Muscle layer of colon (tissue), 2 donors: ENCODE results near the gene MUC5B.
A peak's percentile ranks its signal among the peaks of the same experiment; 100 is the strongest.

ENCODE experiments used
- H3K27ac ChIP-seq: one replicate; pipeline ENCODE4 v1.7.0; 2013; ENCODE audit warnings: low read depth, mild to moderate bottlenecking, low read length, moderate library complexity
- H3K27me3 ChIP-seq, 2 donors: one replicate each; pipeline ENCODE4 v1.7.0; 2013; ENCODE audit warnings: low read length in 2 of 2, mild to moderate bottlenecking in 2 of 2; ENCODE audit not compliant: insufficient read depth in 2 of 2, control insufficient read depth in 1 of 2
- H3K36me3 ChIP-seq: one replicate; pipeline ENCODE4 v1.7.0; 2013; ENCODE audit warnings: mild to moderate bottlenecking, low read length; ENCODE audit not compliant: insufficient read depth
- H3K4me1 ChIP-seq: one replicate; pipeline ENCODE4 v1.7.0; 2013; ENCODE audit warnings: mild to moderate bottlenecking, low read length; ENCODE audit not compliant: insufficient read depth
- H3K4me3 ChIP-seq, 2 donors: one replicate each; pipeline ENCODE4 v1.7.0; 2013; ENCODE audit warnings: low read length in 2 of 2, low read depth in 1 of 2, mild to moderate bottlenecking in 1 of 2, moderate library complexity in 1 of 2
- H3K9ac ChIP-seq: one replicate; pipeline ENCODE4 v1.7.0; 2013; ENCODE audit warnings: low read length
- H3K9me3 ChIP-seq: one replicate; pipeline ENCODE4 v1.7.0; 2013; ENCODE audit warnings: mild to moderate bottlenecking, low read length
- donor health status: abdominal sarcoma.
- donor health status: Adenocarcinoma of cecum.

The MUC5B gene

DNA sequence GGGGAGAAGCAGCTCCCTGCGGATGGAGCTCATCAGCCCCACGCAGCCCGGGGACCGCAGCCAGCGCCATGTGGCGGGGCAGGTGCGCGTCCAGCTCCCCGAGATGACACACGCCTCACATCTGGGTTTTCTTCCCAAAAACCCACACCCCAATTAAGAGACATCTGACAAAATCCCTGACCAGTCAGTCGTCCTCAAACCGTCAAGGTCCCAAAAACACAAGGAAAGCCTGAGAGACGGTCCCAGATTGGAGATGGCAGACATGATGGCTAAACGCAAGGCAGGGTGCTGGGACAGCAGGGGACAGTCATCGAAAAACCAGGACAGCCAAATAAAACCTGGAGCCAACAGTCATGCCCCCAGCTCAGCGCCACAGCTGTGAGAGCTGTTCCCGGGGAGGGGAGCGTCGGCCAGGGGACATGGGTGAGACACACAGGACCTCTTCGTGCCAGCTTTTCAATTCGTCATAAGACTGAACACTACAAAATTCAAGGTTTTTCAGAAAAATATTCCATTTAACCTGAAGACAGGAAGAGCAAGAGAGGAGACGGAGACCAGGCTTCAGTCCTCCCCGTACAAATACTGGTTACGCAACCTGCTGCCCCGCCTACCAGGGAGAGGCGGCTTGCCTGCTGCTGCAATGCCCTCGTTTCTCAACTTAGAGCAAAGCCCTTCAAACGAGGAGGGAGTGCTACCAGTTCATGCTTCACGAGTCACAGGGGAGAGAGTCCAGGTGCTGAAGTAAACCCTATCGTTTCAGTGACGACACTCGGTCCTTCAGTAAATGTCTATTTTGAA lies 76.0 kb downstream of the MUC5B start:
- Histone ChIP-seq H3K27ac (no peak overlapping the region), H3K4me3 (no peak overlapping the region), H3K27me3 (no peaks in the 10 kb centered on the region), H3K36me3 (peaks cover 17% of the 10 kb centered on the region), H3K4me1 (peaks cover 34% of the 10 kb centered on the region), H3K9me3 (no peaks in the 10 kb centered on the region), H3K9ac (no peak overlapping the region)

- Histone ChIP-seq H3K27ac (no peak overlapping the region), H3K27me3 (no peaks in the 10 kb centered on the region), H3K9me3 (no peaks in the 10 kb centered on the region), H3K36me3 (peaks cover 16% of the 10 kb centered on the region), H3K9ac (no peak overlapping the region), H3K4me3 (peak overlapping the region in 1 of 2 donors; percentile 14), H3K4me1 (peaks cover 38% of the 10 kb centered on the region)
Observed at GRCh38 chr11:1299621-1300020, 76.8 kb downstream of the MUC5B start.

DNA sequence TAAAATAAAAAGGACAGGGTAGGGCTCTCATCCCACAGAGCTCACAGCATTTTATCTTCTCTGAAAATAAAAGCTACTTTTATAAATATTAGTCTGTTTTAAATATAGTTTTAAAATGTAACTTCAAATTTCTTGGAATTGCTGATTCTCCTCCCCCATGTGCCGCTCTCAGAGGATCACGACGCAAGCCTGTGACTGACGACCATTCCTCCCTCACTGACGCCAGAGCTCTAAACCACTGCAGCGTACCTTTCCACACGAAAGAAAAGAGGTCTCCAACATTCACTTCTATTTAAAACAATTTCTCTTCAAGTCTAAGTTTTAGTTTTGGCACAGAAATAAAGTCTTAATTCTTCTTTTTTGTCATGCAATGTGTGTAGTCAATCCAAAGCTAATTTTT lies 77.3 kb downstream of the MUC5B start:
- Histone ChIP-seq H3K4me3 (no peak overlapping the region), H3K27me3 (no peaks in the 10 kb centered on the region), H3K27ac (no peak overlapping the region), H3K36me3 (peaks cover 18% of the 10 kb centered on the region), H3K4me1 (peaks cover 38% of the 10 kb centered on the region), H3K9ac (no peak overlapping the region), H3K9me3 (no peaks in the 10 kb centered on the region)

DNA sequence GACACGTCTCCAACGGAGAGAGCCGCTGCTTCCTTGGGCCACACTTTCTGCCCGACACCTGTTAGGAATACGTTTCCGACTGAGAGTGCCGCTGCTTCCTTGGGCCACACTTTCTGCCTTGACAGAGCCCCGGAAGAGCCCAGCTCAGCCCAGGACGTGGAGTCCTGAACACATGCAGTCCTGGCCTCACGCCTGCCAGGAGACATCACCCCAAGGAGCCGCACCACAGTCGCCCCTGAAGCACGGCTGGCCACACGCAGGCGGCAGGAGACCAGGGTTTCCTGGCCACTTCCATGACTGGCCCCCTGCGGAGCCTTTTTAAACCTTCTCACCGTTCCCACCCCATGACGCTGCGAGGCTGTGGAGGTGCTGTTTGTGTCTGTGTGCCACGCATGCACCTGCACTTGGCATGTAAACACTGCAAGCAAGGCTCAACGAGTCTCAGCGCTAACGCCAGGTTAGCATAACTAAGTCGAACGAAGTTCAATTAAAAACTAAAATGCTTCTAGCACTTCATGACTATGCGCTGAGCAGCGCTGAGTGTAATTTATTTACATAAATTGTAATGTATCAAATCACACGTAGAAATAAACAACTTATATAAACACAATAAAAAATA lies 77.8 kb downstream of the MUC5B start:
- Histone ChIP-seq H3K4me1 (peaks cover 41% of the 10 kb centered on the region), H3K36me3 (peaks cover 20% of the 10 kb centered on the region), H3K4me3 (no peak overlapping the region)

DNA sequence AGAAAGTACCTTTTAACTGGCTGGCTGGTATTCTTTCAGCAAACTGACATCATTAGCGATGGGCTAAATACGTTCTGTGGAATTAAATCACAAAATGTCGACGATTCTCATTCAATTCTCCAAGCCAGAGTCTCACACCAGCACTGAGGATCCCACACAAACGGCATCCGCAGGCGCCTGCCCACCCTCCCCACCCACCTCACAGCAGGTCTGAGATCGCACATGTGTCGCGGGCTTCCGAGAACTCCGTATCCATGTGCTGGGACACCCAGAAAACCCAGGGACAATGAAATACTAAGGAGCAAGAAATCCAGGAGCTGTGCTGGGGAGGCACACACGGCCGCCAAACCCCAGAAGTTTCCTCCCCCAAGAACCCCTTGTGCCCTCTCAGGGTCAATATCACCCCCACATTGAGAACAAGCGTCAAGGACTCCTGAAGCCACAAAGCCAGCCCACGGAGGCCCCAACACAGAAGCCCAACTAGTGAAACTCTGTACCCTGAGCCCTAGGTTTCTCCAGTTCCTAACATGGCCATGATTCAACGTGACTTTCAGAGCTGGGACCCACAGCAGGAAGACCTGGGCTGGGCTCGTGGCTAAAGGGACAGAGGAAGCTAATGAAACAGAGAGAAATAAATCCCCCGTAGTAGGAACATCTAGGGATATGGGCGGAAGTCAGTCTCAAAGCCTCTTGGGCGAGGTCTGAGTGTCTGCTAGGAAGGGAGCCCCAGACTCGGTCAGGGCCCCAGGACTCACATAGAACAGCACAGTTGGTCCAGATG lies 78.5 kb downstream of the MUC5B start:
- Histone ChIP-seq H3K36me3 (peaks cover 16% of the 10 kb centered on the region), H3K27me3 (no peaks in the 10 kb centered on the region), H3K9me3 (no peaks in the 10 kb centered on the region), H3K9ac (no peak overlapping the region), H3K4me1 (peaks cover 45% of the 10 kb centered on the region), H3K27ac (no peak overlapping the region), H3K4me3 (no peak overlapping the region)

More for the DNA sequence above, 77.8 kb downstream of the MUC5B start:
- no peak overlapping the region for H3K9ac ChIP-seq
- H3K27ac ChIP-seq: no peak overlapping the region
- no peaks in the 10 kb centered on the region for H3K27me3 ChIP-seq
- no peaks in the 10 kb centered on the region for H3K9me3 ChIP-seq

DNA sequence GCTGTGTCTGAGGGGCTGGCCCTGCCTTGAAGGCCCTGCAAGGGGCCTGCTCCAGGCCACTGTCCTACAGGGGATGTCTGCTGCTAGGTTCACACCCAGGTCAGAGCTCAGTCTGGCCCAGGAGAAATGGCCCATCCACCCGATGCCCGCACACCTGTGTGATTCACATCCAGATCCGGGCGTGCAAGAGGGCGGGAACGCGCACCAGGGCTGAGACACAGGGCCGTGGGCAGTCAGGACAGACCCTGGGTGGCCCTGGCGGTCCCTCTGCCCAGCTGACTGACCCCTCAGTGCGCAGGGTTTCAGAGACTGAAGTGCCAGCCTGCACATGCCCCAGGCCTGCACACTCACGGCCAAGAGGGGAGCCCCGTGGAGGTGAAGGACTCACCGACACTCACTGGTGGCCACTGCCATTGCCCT lies 79.2 kb downstream of the MUC5B start:
- no peak overlapping the region for H3K4me3 ChIP-seq
- no peak overlapping the region for H3K9ac ChIP-seq
- peaks cover 16% of the 10 kb centered on the region for H3K36me3 ChIP-seq
- no peaks in the 10 kb centered on the region for H3K27me3 ChIP-seq
- peaks cover 52% of the 10 kb centered on the region for H3K4me1 ChIP-seq
- no peaks in the 10 kb centered on the region for H3K9me3 ChIP-seq
- no peak overlapping the region for H3K27ac ChIP-seq

DNA sequence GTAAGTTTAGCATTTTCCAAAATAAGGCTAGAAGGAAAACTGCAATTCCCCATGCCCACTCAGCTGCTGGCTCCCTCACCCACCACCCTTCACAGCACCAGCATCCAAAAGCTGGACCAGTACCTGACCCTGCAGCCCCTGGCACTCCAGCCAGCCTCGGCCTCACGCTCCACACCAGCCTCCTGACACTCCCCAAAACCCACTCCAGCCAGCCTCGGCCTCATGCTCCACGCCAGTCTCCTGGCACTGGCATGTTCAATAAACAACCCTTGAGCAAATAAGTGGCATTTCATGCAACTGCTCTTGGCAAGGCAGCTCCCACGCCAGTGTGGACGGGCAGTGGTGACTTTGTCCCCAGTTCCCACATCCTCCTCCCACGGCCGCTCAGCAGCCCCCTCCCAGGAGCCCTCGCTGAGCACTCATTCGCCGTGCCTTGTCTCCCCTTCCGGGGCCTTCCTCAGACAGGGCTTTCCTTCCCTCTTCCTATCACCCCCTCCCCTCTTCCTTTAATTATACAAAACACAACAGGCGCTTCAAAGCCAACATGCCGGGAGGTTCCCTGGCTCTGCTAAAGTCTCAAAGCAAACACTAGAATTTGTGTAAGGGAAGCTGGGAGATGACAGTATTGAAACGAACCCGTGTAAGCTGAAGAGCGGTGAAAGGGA lies 79.7 kb downstream of the MUC5B start:
- no peak overlapping the region for H3K9ac ChIP-seq
- H3K4me3 ChIP-seq: no peak overlapping the region
- H3K27ac ChIP-seq: no peak overlapping the region
- peaks cover 57% of the 10 kb centered on the region for H3K4me1 ChIP-seq
- H3K27me3 ChIP-seq: no peaks in the 10 kb centered on the region
- no peaks in the 10 kb centered on the region for H3K9me3 ChIP-seq
- H3K36me3 ChIP-seq: peaks cover 11% of the 10 kb centered on the region

GRCh38 chr11:1303126-1303821 lies 80.4 kb downstream of the MUC5B start:
- Histone ChIP-seq H3K9ac (no peak overlapping the region), H3K27me3 (no peaks in the 10 kb centered on the region), H3K4me3 (no peak overlapping the region), H3K4me1 (peaks cover 64% of the 10 kb centered on the region), H3K27ac (no peak overlapping the region), H3K36me3 (peaks cover 5% of the 10 kb centered on the region), H3K9me3 (no peaks in the 10 kb centered on the region)

GRCh38 chr11:1303973-1304372 lies 81.1 kb downstream of the MUC5B start:
- peak overlapping the region; percentile 55 for H3K27ac ChIP-seq
- peaks cover 5% of the 10 kb centered on the region for H3K36me3 ChIP-seq
- no peaks in the 10 kb centered on the region for H3K9me3 ChIP-seq
- H3K4me1 ChIP-seq: peaks cover 60% of the 10 kb centered on the region
- no peak overlapping the region for H3K4me3 ChIP-seq
- no peak overlapping the region for H3K9ac ChIP-seq
- H3K27me3 ChIP-seq: no peaks in the 10 kb centered on the region

DNA sequence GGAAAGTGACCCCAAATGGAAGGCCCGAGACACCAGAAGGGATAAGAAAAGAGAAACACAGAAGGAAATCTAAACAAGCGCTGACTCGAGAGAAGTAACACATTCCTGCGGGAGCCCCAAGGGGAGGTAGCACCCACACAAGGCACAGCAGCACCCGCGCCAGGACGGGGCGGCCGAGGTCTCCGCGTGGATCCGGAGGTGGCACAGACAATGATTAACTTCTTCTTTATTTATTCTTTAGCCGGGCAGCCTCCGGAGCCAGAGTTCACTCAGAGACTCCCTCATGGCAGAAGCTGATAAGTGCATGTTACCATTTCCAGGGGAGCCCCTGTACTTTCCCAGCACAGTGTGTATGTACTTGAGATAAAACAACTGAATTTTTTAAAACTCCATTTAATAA lies 81.5 kb downstream of the MUC5B start:
- H3K27ac ChIP-seq: peak overlapping the region; percentile 55
- H3K4me1 ChIP-seq: peaks cover 58% of the 10 kb centered on the region
- no peaks in the 10 kb centered on the region for H3K9me3 ChIP-seq
- H3K36me3 ChIP-seq: peaks cover 5% of the 10 kb centered on the region
- H3K4me3 ChIP-seq: no peak overlapping the region
- no peak overlapping the region for H3K9ac ChIP-seq
- H3K27me3 ChIP-seq: no peaks in the 10 kb centered on the region
